HG02642 (cell line): ENCODE measurements around the gene MAD2L1BP.

Source experiments
- ATAC-seq: cut with Tn5 transposase; IDR thresholded peaks from one replicate; pipeline ENCODE4 v1.9.1; 2021; ENCODE audit warnings: mild to moderate bottlenecking; ENCODE audit not compliant: unreplicated experiment, poor library complexity

MAD2L1BP gene

GRCh38 chr6:43680308-43681200 lies 44.9 kb downstream of the MAD2L1BP start:
- ATAC-seq, result no peak

GRCh38 chr6:43681303-43681702 lies 45.7 kb downstream of the MAD2L1BP start:
- ATAC-seq, result no peak

- no peak for ATAC-seq
These were observed 47.2 kb downstream of the MAD2L1BP start for GRCh38 chr6:43682724-43683429.

GRCh38 chr6:43683708-43684455 lies 48.2 kb downstream of the MAD2L1BP start:
- no peak for ATAC-seq

GRCh38 chr6:43687079-43687436 lies 51.4 kb downstream of the MAD2L1BP start:
- no peak for ATAC-seq

GRCh38 chr6:43687437-43688347 lies 52.1 kb downstream of the MAD2L1BP start, which contains the start of gene MRPS18A:
Gene MRPS18A, minus strand, starts transcription at chr6:43687791. Its CDS starts 12 bp downstream, at chr6:43687779.
- ATAC-seq, result peak; percentile 96

GRCh38 chr6:43689421-43689820 lies 53.8 kb downstream of the MAD2L1BP start:
- no peak for ATAC-seq
